K562 (cell line): ENCODE data around the gene SMC1A. TPM values are rescaled to one million over a fixed set of nuclear protein-coding genes. Genes with fewer than 3 reads are reported as not detected.
A peak's percentile ranks its signal among the peaks of the same experiment; 100 is the strongest.

Source experiments
- ATAC-seq: fragments of 200-7000 bp; cut with Tn5 transposase; 3 replicates; pipeline ENCODE4 v1.9.1; 2020; ENCODE audit warnings: moderate library complexity
- BruUV-seq: library from RNA; stranded (reverse); fragments of 400-500 nt; replicated peaks from 2 replicates; lab custom pipeline; 2021; lab: Mats Ljungman, UMichigan
- CTCF ChIA-PET: fragments of 300-600 bp; formaldehyde crosslinking; extraction: SDS; loops from one replicate; lab custom pipeline; 2021; ENCODE audit warnings: low intra/inter-chr PET ratio; lab: Yijun Ruan, JAX
- POLR2A ChIA-PET: fragments of 300-600, 350-650 bp; sonication (Branson Sonifier 250); formaldehyde crosslinking; extraction: SDS; loops from one replicate; lab custom pipeline; 2021; ENCODE audit warnings: antibody characterized with exemption, inconsistent platforms; lab: Yijun Ruan, JAX
- DNase-seq, 4 experiments: peaks; one replicate each; pipeline versions ENCODE4 v3.0.0 to v3.0.0-alpha.2; 2011 to 2018; ENCODE audit warnings: low spot score in 3 of 4, mixed read lengths in 3 of 4; ENCODE audit errors: extremely low read depth in 1 of 4
- FAIRE-seq: peaks from 2 replicates; lab custom pipeline; 2011; peaks lifted over from hg19 to GRCh38; lab: Jason Lieb, UNC
- H2AFZ ChIP-seq: 2 replicates; pipeline ENCODE4 v1.6.0; 2011; ENCODE audit warnings: low read depth, low read length, control low read depth, inconsistent platforms
- H3K27ac ChIP-seq: fragments of 200-600 bp; 3 replicates; pipeline ENCODE4 v1.8.0; 2011; ENCODE audit warnings: low read depth, mild to moderate bottlenecking, control low read depth, inconsistent platforms, low read length, moderate library complexity, mixed read lengths; ENCODE audit errors: extremely low read depth
- H3K27me3 ChIP-seq, 2 experiments: fragments of 300-600 bp in 1 of 2; 2 replicates in 1 of 2; 3 replicates in 1 of 2; pipeline versions ENCODE4 v1.6.0 to v1.8.0; 2011; ENCODE audit warnings: inconsistent platforms in 2 of 2, low read length in 2 of 2, mild to moderate bottlenecking in 1 of 2, mixed read lengths in 1 of 2, moderate library complexity in 1 of 2; ENCODE audit not compliant: control insufficient read depth in 2 of 2, insufficient read depth in 2 of 2
- H3K36me3 ChIP-seq: fragments of 300-600 bp; 3 replicates; pipeline ENCODE4 v1.8.0; 2011; ENCODE audit warnings: mild to moderate bottlenecking, low read length, inconsistent platforms; ENCODE audit not compliant: control insufficient read depth, insufficient read depth
- H3K4me1 ChIP-seq, 2 experiments: fragments of 200-600 bp in 1 of 2; replicated peaks in 1 of 2; 2 replicates in 1 of 2; 3 replicates in 1 of 2; pipeline versions ENCODE4 v1.5.1 to v1.8.0; 2011; ENCODE audit warnings: inconsistent platforms in 2 of 2, low read length in 2 of 2, mild to moderate bottlenecking in 1 of 2, mixed read lengths in 1 of 2, moderate library complexity in 1 of 2; ENCODE audit not compliant: control insufficient read depth in 2 of 2, insufficient read depth in 2 of 2
- H3K4me2 ChIP-seq: 2 replicates; pipeline ENCODE4 v1.6.1; 2011; ENCODE audit warnings: low read length, control low read depth, inconsistent platforms, mixed read lengths; ENCODE audit not compliant: insufficient read depth
- H3K4me3 ChIP-seq: fragments of 200-600 bp; sonication (generic), shearing (Covaris generic); 2 replicates; pipeline ENCODE4 v1.5.1; 2016; ENCODE audit warnings: control low read depth, inconsistent platforms
- H3K79me2 ChIP-seq: fragments of 200-600 bp; 3 replicates; pipeline ENCODE4 v1.8.0; 2011; ENCODE audit warnings: low read length, inconsistent platforms; ENCODE audit not compliant: control insufficient read depth, insufficient read depth
- H3K9ac ChIP-seq, 2 experiments: 2 replicates each; pipeline versions ENCODE4 v1.6.0 to v1.6.1; 2011; ENCODE audit warnings: low read depth in 2 of 2, low read length in 2 of 2, control low read depth in 1 of 2, inconsistent platforms in 1 of 2, mild to moderate bottlenecking in 1 of 2, mixed read lengths in 1 of 2; ENCODE audit not compliant: insufficient read depth in 1 of 2
- H3K9me1 ChIP-seq: one replicate; pipeline ENCODE4 v1.6.0; 2011; ENCODE audit warnings: inconsistent platforms, mild to moderate bottlenecking, low read length, moderate library complexity; ENCODE audit not compliant: control insufficient read depth, insufficient read depth
- H3K9me3 ChIP-seq: replicated peaks from 2 replicates; pipeline ENCODE4 v1.5.1; 2011; ENCODE audit warnings: low read depth, low read length, inconsistent platforms; ENCODE audit not compliant: control insufficient read depth, insufficient read depth
- H4K20me1 ChIP-seq: replicated peaks from 2 replicates; pipeline ENCODE4 v1.6.1; 2011; ENCODE audit warnings: low read length, inconsistent platforms, mixed read lengths; ENCODE audit not compliant: control insufficient read depth, insufficient read depth
- MEIS2 ChIP-seq: fragments of 450-650 bp; IDR thresholded peaks from 2 replicates; pipeline ENCODE4 v1.6.1; 2014; ENCODE audit warnings: mild to moderate bottlenecking; ENCODE audit not compliant: partially characterized antibody
- RAD21 ChIP-seq, 2 experiments: fragments of 250-450 bp in 1 of 2; fragments of 450-650 bp in 1 of 2; sonication (Bioruptor Pico) in 1 of 2; formaldehyde crosslinking in 1 of 2; IDR thresholded peaks in 1 of 2; conservative IDR thresholded peaks in 1 of 2; 2 replicates each; pipeline versions ENCODE4 v1.4.0 to v1.8.0; 2020 to 2022; ENCODE audit warnings: mild to moderate bottlenecking in 2 of 2, moderate library complexity in 1 of 2
- SIN3A ChIP-seq, 2 experiments: fragments of 150-350 bp in 1 of 2; IDR thresholded peaks; 2 replicates each; pipeline ENCODE4 v1.6.1; 2011 to 2016; ENCODE audit warnings: borderline replicate concordance in 2 of 2, low read depth in 2 of 2, low read length in 2 of 2, mild to moderate bottlenecking in 2 of 2, moderate library complexity in 2 of 2; ENCODE audit not compliant: control insufficient read depth in 1 of 2
- SMC3 ChIP-seq: conservative IDR thresholded peaks from 2 replicates; pipeline ENCODE4 v1.6.1; 2011; ENCODE audit warnings: low read depth, low read length, improper control_type of control experiment; ENCODE audit not compliant: insufficient read depth
- XRCC5 ChIP-seq: fragments of 200-400 bp; formaldehyde crosslinking; IDR thresholded peaks from 2 replicates; pipeline ENCODE4 v1.6.1; 2017; ENCODE audit warnings: low read depth, mild to moderate bottlenecking, low read length
- WGBS: fragments of 100-300 bp; shearing (Covaris generic); methylation state at CpG from one replicate; pipeline ENCODE4 v1.1.6; 2016; ENCODE audit warnings: low coverage, mixed read lengths; ENCODE audit not compliant: insufficient coverage; ENCODE audit errors: missing lambda C conversion rate; 5-methylcytosine and 5-hydroxymethylcytosine counted together
- in situ Hi-C: fragments of 300-500 bp; cut with MboI; formaldehyde crosslinking; loops from 4 replicates; pipeline ENCODE4 v1.15.0; 2018; ENCODE audit warnings: inconsistent platforms, mixed read lengths
- intact Hi-C: fragments of 100-400 bp; cut with micrococcal nuclease; formaldehyde crosslinking; loops from 2 replicates; pipeline ENCODE4 v1.14.2; 2022
- polyA plus RNA-seq, 8 experiments: library from polyadenylated mRNA; depleted of rRNA in 4 of 8; stranded (reverse) in 5 of 8; unstranded in 3 of 8; fragments of >200 nt; fragmentation: Nextera tagmentation in 2 of 8; fragmentation: Illumina TruSeq in 1 of 8; extraction: Ambion mirVana in 2 of 8; extraction: Trizol in 1 of 8; gene quantifications; 2 replicates each; pipeline versions ENCODE4 v1.2.1 to v1.2.3, GENCODE V29; 2011 to 2014; ENCODE audit warnings: inconsistent platforms in 1 of 8, missing spikeins in 1 of 8
- total RNA-seq, 7 experiments: library from RNA; depleted of rRNA in 6 of 7; stranded (reverse); fragments of >200 nt in 6 of 7; fragmentation: Illumina TruSeq in 2 of 7; extraction: Trizol in 2 of 7; gene quantifications; 2 replicates each; pipeline versions ENCODE4 v1.2.1 to v1.2.3, GENCODE V29; 2011 to 2021; ENCODE audit warnings: low replicate concordance in 1 of 7
- TF ChIP-seq, protein P1 (sequence below): fragments of 450-650 bp; IDR thresholded peaks from 2 replicates; pipeline ENCODE4 v1.6.1; 2017; ENCODE audit warnings: antibody characterized with exemption
- TF ChIP-seq, protein P2 (sequence below): IDR thresholded peaks from 2 replicates; pipeline ENCODE4 v1.6.1; 2011; ENCODE audit warnings: borderline replicate concordance, low read depth, mild to moderate bottlenecking, moderate library complexity, low read length; ENCODE audit not compliant: insufficient read depth, poor library complexity, severe bottlenecking
- TF ChIP-seq, protein P3 (sequence below): fragments of 450-650 bp; IDR thresholded peaks from 2 replicates; pipeline ENCODE4 v1.6.1; 2016
- TF ChIP-seq, protein P4 (sequence below): sonication (generic); formaldehyde crosslinking; IDR thresholded peaks from 2 replicates; pipeline ENCODE4 v1.8.1; 2023; ENCODE audit warnings: mild to moderate bottlenecking, missing genetic modification reagents
- TF ChIP-seq, protein P5 (sequence below), 3 experiments: IDR thresholded peaks in 2 of 3; conservative IDR thresholded peaks in 1 of 3; 2 replicates each; pipeline ENCODE4 v1.5.1; 2011 to 2012; ENCODE audit warnings: low read length in 3 of 3, mild to moderate bottlenecking in 3 of 3, control low read depth in 2 of 3, improper control_type of control experiment in 1 of 3, inconsistent platforms in 1 of 3, low read depth in 1 of 3, mixed read lengths in 1 of 3, moderate library complexity in 1 of 3; ENCODE audit not compliant: insufficient read depth in 2 of 3

The SMC1A gene
- total and polyA plus RNA-seq, 9 of the 15 experiments (the other 6 are each of a cell fraction or from before 2014, with no cell fraction given) = 28.5 to 126 (median 71.2) TPM

DNA sequence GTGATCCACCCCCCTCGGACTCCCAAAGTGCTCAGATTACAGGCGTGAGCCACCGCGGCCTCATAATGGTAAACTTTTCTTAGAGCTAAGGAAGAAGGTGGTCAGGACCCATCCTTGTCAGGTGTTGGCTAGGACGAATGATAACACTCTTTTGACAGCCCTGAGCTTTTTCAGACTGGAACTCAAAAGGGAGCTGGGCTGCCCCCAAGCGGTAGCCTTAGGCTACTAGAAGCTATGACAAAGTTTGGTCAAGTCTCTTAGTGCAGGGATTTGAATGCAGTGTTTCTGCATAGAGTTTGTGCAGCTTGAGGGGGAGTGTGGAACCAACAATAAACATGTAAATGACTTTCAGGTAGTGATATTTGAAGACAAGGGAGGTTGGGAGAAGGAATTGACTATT is 23.5 kb upstream of the SMC1A start:
- intact Hi-C loops (loop anchor here (1.0 kb wide), 1 partner anchor 129 kb away; no protein-coding TSS in a partner anchor), in situ Hi-C loops (loop anchor here (5.0 kb wide), 1 partner anchor 129 kb away; no protein-coding TSS in a partner anchor)
- 0% methylated on average over 6 of the region's 6 CpGs for WGBS
- CTCF ChIA-PET = interaction anchor here (0.7 to 1.2 kb wide), 6 partner anchors 128 to 445 kb away, joined by 3 to 7 read pairs (median 4); no protein-coding TSS in a partner anchor
- no TSS peak for BruUV-seq
- Histone ChIP-seq H3K27me3 (no peaks in the 10 kb centered on the region; a peak in 3 of 5 replicates), H3K79me2 (no peaks in the 10 kb centered on the region), H3K4me1 (no peaks in the 10 kb centered on the region), H4K20me1 (no peaks in the 10 kb centered on the region), H2AFZ (no peak overlapping the region), H3K9me3 (no peaks in the 10 kb centered on the region), H3K4me3 (no peak overlapping the region), H3K36me3 (no peaks in the 10 kb centered on the region), H3K9me1 (no peaks in the 10 kb centered on the region), H3K27ac (no peak overlapping the region), H3K4me2 (no peak overlapping the region), H3K9ac (no peak overlapping the region)
- POLR2A ChIA-PET = interaction anchor here (1.1 kb wide), 1 partner anchor 133 kb away, joined by 4 read pairs; no protein-coding TSS in a partner anchor
- peak; percentile 47 to 68 (median 48) for DNase-seq
- ATAC-seq = peak; percentile 96
- FAIRE-seq = peak; percentile 92
- TF ChIP-seq SMC3 (peak; percentile 47), SIN3A (IDR thresholded peaks at IDR 0.05; ENCODE audit: borderline replicate concordance in 2 of 2, control insufficient read depth in 1 of 2, low read depth in 2 of 2, low read length in 2 of 2) (no peak), MEIS2 (peak; percentile 24), RAD21 (CRISPR knock-in tag; conservative IDR thresholded peaks at IDR 0.05 in 1 of 2, IDR thresholded peaks at IDR 0.05 in 1 of 2) (peak; percentile 13 to 76; a peak in 2 of 4 replicates), XRCC5 (no peak)
- TF ChIP-seq, protein P1, sequence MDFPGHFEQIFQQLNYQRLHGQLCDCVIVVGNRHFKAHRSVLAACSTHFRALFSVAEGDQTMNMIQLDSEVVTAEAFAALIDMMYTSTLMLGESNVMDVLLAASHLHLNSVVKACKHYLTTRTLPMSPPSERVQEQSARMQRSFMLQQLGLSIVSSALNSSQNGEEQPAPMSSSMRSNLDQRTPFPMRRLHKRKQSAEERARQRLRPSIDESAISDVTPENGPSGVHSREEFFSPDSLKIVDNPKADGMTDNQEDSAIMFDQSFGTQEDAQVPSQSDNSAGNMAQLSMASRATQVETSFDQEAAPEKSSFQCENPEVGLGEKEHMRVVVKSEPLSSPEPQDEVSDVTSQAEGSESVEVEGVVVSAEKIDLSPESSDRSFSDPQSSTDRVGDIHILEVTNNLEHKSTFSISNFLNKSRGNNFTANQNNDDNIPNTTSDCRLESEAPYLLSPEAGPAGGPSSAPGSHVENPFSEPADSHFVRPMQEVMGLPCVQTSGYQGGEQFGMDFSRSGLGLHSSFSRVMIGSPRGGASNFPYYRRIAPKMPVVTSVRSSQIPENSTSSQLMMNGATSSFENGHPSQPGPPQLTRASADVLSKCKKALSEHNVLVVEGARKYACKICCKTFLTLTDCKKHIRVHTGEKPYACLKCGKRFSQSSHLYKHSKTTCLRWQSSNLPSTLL = no peak
- TF ChIP-seq, protein P2, sequence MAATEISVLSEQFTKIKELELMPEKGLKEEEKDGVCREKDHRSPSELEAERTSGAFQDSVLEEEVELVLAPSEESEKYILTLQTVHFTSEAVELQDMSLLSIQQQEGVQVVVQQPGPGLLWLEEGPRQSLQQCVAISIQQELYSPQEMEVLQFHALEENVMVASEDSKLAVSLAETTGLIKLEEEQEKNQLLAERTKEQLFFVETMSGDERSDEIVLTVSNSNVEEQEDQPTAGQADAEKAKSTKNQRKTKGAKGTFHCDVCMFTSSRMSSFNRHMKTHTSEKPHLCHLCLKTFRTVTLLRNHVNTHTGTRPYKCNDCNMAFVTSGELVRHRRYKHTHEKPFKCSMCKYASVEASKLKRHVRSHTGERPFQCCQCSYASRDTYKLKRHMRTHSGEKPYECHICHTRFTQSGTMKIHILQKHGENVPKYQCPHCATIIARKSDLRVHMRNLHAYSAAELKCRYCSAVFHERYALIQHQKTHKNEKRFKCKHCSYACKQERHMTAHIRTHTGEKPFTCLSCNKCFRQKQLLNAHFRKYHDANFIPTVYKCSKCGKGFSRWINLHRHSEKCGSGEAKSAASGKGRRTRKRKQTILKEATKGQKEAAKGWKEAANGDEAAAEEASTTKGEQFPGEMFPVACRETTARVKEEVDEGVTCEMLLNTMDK = peak; percentile 34
- TF ChIP-seq, protein P3, sequence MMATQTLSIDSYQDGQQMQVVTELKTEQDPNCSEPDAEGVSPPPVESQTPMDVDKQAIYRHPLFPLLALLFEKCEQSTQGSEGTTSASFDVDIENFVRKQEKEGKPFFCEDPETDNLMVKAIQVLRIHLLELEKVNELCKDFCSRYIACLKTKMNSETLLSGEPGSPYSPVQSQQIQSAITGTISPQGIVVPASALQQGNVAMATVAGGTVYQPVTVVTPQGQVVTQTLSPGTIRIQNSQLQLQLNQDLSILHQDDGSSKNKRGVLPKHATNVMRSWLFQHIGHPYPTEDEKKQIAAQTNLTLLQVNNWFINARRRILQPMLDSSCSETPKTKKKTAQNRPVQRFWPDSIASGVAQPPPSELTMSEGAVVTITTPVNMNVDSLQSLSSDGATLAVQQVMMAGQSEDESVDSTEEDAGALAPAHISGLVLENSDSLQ = peak; percentile 31; the same call in 1 of the 2 replicates
- TF ChIP-seq, protein P4, sequence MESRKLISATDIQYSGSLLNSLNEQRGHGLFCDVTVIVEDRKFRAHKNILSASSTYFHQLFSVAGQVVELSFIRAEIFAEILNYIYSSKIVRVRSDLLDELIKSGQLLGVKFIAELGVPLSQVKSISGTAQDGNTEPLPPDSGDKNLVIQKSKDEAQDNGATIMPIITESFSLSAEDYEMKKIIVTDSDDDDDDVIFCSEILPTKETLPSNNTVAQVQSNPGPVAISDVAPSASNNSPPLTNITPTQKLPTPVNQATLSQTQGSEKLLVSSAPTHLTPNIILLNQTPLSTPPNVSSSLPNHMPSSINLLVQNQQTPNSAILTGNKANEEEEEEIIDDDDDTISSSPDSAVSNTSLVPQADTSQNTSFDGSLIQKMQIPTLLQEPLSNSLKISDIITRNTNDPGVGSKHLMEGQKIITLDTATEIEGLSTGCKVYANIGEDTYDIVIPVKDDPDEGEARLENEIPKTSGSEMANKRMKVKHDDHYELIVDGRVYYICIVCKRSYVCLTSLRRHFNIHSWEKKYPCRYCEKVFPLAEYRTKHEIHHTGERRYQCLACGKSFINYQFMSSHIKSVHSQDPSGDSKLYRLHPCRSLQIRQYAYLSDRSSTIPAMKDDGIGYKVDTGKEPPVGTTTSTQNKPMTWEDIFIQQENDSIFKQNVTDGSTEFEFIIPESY (CRISPR knock-in tag) = peak; percentile 17; the same call in 1 of the 2 replicates
- TF ChIP-seq, protein P5, sequence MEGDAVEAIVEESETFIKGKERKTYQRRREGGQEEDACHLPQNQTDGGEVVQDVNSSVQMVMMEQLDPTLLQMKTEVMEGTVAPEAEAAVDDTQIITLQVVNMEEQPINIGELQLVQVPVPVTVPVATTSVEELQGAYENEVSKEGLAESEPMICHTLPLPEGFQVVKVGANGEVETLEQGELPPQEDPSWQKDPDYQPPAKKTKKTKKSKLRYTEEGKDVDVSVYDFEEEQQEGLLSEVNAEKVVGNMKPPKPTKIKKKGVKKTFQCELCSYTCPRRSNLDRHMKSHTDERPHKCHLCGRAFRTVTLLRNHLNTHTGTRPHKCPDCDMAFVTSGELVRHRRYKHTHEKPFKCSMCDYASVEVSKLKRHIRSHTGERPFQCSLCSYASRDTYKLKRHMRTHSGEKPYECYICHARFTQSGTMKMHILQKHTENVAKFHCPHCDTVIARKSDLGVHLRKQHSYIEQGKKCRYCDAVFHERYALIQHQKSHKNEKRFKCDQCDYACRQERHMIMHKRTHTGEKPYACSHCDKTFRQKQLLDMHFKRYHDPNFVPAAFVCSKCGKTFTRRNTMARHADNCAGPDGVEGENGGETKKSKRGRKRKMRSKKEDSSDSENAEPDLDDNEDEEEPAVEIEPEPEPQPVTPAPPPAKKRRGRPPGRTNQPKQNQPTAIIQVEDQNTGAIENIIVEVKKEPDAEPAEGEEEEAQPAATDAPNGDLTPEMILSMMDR (IDR thresholded peaks at IDR 0.05 in 2 of 3, conservative IDR thresholded peaks at IDR 0.05 in 1 of 3; ENCODE audit: insufficient read depth in 2 of 3, low read depth in 1 of 3, low read length in 3 of 3) = peak; percentile 76 to 77 (median 77)
